Measurements from ENCODE around the gene BPI.

Gene BPI

DNA sequence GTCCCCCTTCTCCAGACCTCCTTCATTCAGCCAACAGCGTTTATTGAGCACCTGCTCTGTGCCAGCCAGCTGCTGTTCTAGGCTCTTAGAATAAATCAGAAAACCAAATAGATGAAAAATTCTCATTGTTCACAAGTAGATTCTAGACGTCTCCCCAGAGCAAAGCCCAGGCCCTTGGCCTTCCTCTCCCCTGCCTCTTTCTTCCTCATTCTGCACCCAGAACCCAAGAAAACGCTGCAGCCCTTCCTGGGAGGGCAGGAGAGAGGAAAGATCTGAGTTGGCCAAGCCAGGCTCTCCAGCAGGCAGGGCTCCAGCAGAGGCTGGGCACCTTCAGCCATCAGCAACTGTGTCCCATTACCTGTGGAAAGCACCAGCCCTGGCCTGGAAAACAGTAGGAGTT lies 12.0 kb upstream of the BPI start:
- ATAC-seq (no peak), DNase-seq (no peak)
- Mint-ChIP-seq H3K4me3 (no peak overlapping the region), H3K27ac (peak overlapping the region in 1 of 2 donors; percentile 59), H3K27me3 (peaks cover 62% of the 10 kb centered on the region), H3K9me3 (no peaks in the 10 kb centered on the region), H3K4me1 (no peaks in the 10 kb centered on the region)

GRCh38 chr20:38293491-38294065 lies 10.4 kb upstream of the BPI start:
- Mint-ChIP-seq H3K4me1 (no peaks in the 10 kb centered on the region), H3K27me3 (peaks cover 61% of the 10 kb centered on the region), H3K4me3 (no peak overlapping the region), H3K9me3 (no peaks in the 10 kb centered on the region), H3K27ac (peak overlapping the region in 1 of 2 donors; percentile 66)
- no peak for ATAC-seq
- DNase-seq: no peak

- DNase-seq (no peak), ATAC-seq (no peak)
- H3K27ac Mint-ChIP-seq: no peak overlapping the region
- H3K4me1 Mint-ChIP-seq: no peaks in the 10 kb centered on the region
- peaks cover 55% of the 10 kb centered on the region for H3K27me3 Mint-ChIP-seq
- H3K4me3 Mint-ChIP-seq: no peak overlapping the region
- H3K9me3 Mint-ChIP-seq: no peaks in the 10 kb centered on the region
Measured at GRCh38 chr20:38294076-38294591, 9.8 kb upstream of the BPI start.

- no peak for DNase-seq
- no peaks in the 10 kb centered on the region for H3K4me1 Mint-ChIP-seq
- no peak overlapping the region for H3K27ac Mint-ChIP-seq
- no peak overlapping the region for H3K4me3 Mint-ChIP-seq
- no peaks in the 10 kb centered on the region for H3K9me3 Mint-ChIP-seq
- peaks cover 61% of the 10 kb centered on the region for H3K27me3 Mint-ChIP-seq
- no peak for ATAC-seq
Measured at GRCh38 chr20:38295811-38296210, 8.1 kb upstream of the BPI start.

GRCh38 chr20:38296433-38296832 lies 7.5 kb upstream of the BPI start:
- H3K27ac Mint-ChIP-seq: no peak overlapping the region
- H3K9me3 Mint-ChIP-seq: no peaks in the 10 kb centered on the region
- ATAC-seq: no peak
- H3K4me3 Mint-ChIP-seq: no peak overlapping the region
- no peaks in the 10 kb centered on the region for H3K4me1 Mint-ChIP-seq
- DNase-seq: no peak
- H3K27me3 Mint-ChIP-seq: peaks cover 61% of the 10 kb centered on the region

DNA sequence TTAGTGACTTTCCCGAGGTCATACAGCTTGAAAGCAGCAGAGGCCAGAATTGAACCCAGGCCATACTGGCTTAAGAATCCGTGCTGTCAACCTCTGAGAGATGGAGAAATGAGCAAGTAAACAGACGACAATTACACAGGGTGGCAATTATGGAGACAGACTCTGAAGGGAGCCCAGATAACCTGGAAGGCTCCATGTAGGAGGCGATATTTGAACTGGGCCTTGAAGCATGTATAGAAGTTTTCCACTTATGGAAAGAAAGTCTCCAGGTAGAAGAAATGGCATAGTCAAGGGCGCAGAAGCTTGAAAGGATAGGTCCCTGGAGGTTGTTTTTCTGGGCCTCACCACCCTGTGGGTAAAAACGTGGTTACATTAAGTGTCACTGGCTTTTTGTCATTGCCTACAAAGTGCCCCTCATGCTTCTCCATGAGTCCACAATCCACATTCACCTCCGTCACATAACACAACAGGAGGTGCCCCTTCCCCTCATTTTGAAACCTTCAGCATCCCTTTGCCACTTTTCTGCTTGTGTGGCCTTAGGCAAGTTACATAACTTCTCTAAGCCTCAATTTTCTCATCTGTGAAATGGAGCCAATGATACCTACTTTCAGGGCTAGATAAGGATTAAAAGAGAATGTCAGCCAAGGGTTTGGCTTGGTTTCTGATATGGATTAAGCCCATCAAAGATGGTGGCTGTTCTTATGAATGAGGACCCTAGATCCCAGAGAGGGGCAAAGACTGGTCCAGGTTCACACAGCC lies 5.9 kb upstream of the BPI start:
- DNase-seq (no peak), ATAC-seq (no peak)
- H3K27ac Mint-ChIP-seq: no peak overlapping the region
- no peaks in the 10 kb centered on the region for H3K9me3 Mint-ChIP-seq
- no peak overlapping the region for H3K4me3 Mint-ChIP-seq
- peaks cover 61% of the 10 kb centered on the region for H3K27me3 Mint-ChIP-seq
- H3K4me1 Mint-ChIP-seq: no peaks in the 10 kb centered on the region

- H3K4me1 Mint-ChIP-seq: peaks cover 5% of the 10 kb centered on the region
- ATAC-seq (no peak), DNase-seq (no peak)
- H3K4me3 Mint-ChIP-seq: no peak overlapping the region
- no peaks in the 10 kb centered on the region for H3K9me3 Mint-ChIP-seq
- no peak overlapping the region for H3K27ac Mint-ChIP-seq
- H3K27me3 Mint-ChIP-seq: peaks cover 61% of the 10 kb centered on the region
Measured at GRCh38 chr20:38298768-38299288, 5.1 kb upstream of the BPI start.

DNA sequence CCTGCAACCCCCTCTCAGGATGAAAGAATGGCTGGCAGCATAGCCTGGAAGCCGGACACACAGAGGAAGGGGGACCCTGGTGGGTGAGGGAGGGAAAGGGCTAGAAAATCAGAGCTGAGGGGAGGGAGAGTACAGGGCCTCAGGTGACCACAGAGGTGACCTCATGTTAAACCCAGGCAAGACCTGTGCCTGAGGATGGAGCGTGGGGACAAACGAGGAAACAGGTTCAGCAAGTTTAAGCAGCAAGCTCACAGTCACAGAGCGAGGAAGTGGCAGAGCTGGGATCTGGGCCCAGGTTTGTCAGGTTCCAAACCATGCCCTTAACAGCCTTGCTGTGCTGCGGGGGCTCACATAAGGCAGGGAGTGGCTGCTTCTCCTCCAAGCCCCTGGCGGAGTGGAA lies 4.0 kb upstream of the BPI start:
- H3K4me1 Mint-ChIP-seq: peaks cover 17% of the 10 kb centered on the region
- ATAC-seq (no peak), DNase-seq (no peak)
- peaks cover 64% of the 10 kb centered on the region for H3K27me3 Mint-ChIP-seq
- H3K4me3 Mint-ChIP-seq: no peak overlapping the region
- no peak overlapping the region for H3K27ac Mint-ChIP-seq
- H3K9me3 Mint-ChIP-seq: no peaks in the 10 kb centered on the region

DNA sequence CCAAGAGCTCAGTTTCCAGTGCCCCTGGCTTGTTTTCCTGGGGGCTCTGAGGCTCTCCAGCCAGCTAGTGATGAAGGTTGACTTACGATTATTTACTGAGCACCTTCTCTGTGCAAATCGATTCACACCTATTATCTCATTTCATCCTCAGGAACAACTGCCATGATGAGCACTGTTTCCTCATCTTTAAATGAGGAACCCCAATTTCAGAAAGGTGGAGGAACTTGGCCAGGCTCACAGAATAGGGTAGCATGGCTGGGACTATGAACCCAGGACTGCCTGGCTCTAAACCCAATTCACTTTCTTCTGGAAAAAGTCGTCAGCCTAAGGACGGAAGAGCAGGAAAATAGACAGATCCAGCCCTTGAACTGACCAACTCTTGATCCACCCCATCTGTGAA lies 3.5 kb upstream of the BPI start:
- no peak for ATAC-seq
- Mint-ChIP-seq H3K4me1 (peaks cover 18% of the 10 kb centered on the region), H3K4me3 (no peak overlapping the region), H3K9me3 (no peaks in the 10 kb centered on the region), H3K27ac (no peak overlapping the region), H3K27me3 (peaks cover 64% of the 10 kb centered on the region)
- no peak for DNase-seq

DNA sequence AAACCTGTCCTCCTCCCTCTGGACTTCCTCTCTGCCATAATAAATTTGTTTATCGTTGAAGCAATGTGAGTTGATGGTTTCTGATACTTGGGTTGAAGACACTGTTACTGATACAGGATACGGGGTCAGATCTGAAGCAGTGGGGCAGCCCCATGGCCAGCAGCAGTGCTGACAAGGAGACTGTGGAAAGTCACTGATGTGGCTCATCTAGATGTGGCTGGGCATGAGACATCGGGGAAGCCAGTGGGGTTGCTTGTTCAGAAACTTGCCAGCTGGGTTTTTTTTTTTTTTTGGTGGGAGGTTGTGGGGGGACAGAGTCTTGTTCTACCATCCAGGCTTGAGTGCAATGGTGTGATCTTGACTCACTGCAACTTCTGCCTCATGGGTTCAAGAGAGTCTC lies 2.6 kb upstream of the BPI start:
- Mint-ChIP-seq H3K4me1 (peaks cover 18% of the 10 kb centered on the region), H3K27ac (no peak overlapping the region), H3K9me3 (no peaks in the 10 kb centered on the region), H3K27me3 (peaks cover 64% of the 10 kb centered on the region), H3K4me3 (no peak overlapping the region)
- peak; percentile 55 for ATAC-seq
- no peak for DNase-seq

- DNase-seq (no peak), ATAC-seq (no peak)
- H3K27me3 Mint-ChIP-seq: peaks cover 76% of the 10 kb centered on the region
- no peaks in the 10 kb centered on the region for H3K9me3 Mint-ChIP-seq
- no peak overlapping the region for H3K4me3 Mint-ChIP-seq
- H3K4me1 Mint-ChIP-seq: peaks cover 23% of the 10 kb centered on the region
- no peak overlapping the region for H3K27ac Mint-ChIP-seq
Measured at GRCh38 chr20:38302786-38303185, 1.2 kb upstream of the BPI start.

- DNase-seq (peak in 1 of 2 donors; percentile 18), ATAC-seq (no peak)
- H3K4me1 Mint-ChIP-seq: peaks cover 26% of the 10 kb centered on the region
- peaks cover 76% of the 10 kb centered on the region for H3K27me3 Mint-ChIP-seq
- H3K9me3 Mint-ChIP-seq: no peaks in the 10 kb centered on the region
- H3K27ac Mint-ChIP-seq: no peak overlapping the region
- H3K4me3 Mint-ChIP-seq: peak overlapping the region in 1 of 2 donors; percentile 28
Measured at GRCh38 chr20:38304845-38305447, 990 bp downstream of the BPI start.

- ATAC-seq: no peak
- Mint-ChIP-seq H3K9me3 (no peaks in the 10 kb centered on the region), H3K4me1 (peaks cover 26% of the 10 kb centered on the region), H3K27ac (no peak overlapping the region), H3K27me3 (peaks cover 75% of the 10 kb centered on the region), H3K4me3 (no peak overlapping the region)
- DNase-seq: no peak
Measured at GRCh38 chr20:38305541-38305940, 1.6 kb downstream of the BPI start.

DNA sequence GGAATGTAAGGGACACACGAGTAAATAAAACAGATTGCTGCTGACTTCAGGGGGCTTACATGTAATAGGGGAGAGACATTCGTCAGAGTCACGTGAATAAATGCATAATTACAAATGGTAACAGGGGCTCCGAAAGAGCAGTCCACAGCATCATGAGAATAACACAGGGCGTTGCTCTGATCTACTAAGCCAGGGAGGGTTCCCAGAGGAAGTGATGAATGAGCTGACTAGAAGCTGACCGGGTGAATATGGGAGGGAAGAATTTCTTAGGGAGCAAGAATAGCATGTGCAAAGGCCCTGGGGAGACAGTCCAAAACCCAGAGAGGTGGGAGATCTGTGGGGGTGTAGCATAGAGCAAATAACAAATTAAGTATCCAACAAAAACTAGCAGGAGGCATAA lies 2.4 kb downstream of the BPI start:
- ATAC-seq: no peak
- DNase-seq: no peak
- no peak overlapping the region for H3K27ac Mint-ChIP-seq
- no peaks in the 10 kb centered on the region for H3K9me3 Mint-ChIP-seq
- H3K4me1 Mint-ChIP-seq: peaks cover 26% of the 10 kb centered on the region
- peaks cover 75% of the 10 kb centered on the region for H3K27me3 Mint-ChIP-seq
- no peak overlapping the region for H3K4me3 Mint-ChIP-seq

DNA sequence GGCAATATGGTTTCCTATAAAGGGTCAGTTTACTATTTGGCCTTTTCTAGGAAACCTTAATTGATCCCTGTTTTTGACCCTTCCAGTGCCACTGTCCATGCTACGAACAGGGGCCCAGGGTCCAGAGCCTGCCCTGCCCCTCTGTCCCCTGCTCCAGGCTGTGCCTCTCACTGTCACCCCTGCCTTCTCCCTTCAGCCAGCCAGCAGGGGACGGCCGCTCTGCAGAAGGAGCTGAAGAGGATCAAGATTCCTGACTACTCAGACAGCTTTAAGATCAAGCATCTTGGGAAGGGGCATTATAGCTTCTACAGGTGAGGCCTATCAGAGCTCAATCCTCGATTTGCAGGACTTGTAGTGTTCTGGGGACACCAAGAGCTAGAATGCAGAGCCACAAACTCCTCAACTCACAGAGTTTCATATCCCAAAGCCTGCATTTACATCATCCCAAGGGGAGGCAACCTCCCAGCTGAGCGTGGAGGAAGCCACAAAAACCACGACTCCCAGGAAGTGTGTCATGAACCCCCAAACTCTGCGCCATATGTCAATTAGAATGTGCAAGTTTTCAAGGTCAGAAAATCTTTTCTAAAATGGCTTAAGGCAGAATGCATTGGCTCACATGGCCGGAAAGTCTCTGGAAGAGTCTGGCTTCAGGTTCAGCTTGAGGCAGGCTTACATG lies 3.6 kb downstream of the BPI start:
- no peak for DNase-seq
- H3K4me1 Mint-ChIP-seq: peaks cover 26% of the 10 kb centered on the region
- peaks cover 75% of the 10 kb centered on the region for H3K27me3 Mint-ChIP-seq
- H3K9me3 Mint-ChIP-seq: no peaks in the 10 kb centered on the region
- H3K27ac Mint-ChIP-seq: no peak overlapping the region
- no peak for ATAC-seq
- H3K4me3 Mint-ChIP-seq: no peak overlapping the region

GRCh38 chr20:38308047-38308438 lies 4.1 kb downstream of the BPI start:
- peaks cover 70% of the 10 kb centered on the region for H3K27me3 Mint-ChIP-seq
- no peak overlapping the region for H3K27ac Mint-ChIP-seq
- ATAC-seq: no peak
- DNase-seq: no peak
- H3K4me1 Mint-ChIP-seq: peaks cover 26% of the 10 kb centered on the region
- no peaks in the 10 kb centered on the region for H3K9me3 Mint-ChIP-seq
- no peak overlapping the region for H3K4me3 Mint-ChIP-seq

All from stimulated activated naive CD8-positive, alpha-beta T cell treated with anti-CD3 and anti-CD28 coated beads, Interleukin-15, amount 100 ng/mL, for 72 hours (primary cell).